ENCODE results near the gene MAP4K3.

GRCh38 chr2:39326644-39327043 is 110.4 kb downstream of the MAP4K3 start:
- TF ChIP-seq CTCF (conservative IDR thresholded peaks at IDR 0.05; ENCODE audit: low read depth, low read length), result no peak
- no peak for TF ChIP-seq RAD21 (IDR thresholded peaks at IDR 0.05; ENCODE audit: low read length)

Measured in IMR-90 (cell line).